HCT116 (cell line): ENCODE data around the gene ZNF541. TPM values are rescaled to one million over a fixed set of nuclear protein-coding genes. Genes with fewer than 3 reads are reported as not detected.

Experiments used
- ATAC-seq: fragments of 200-7000 bp; cut with Tn5 transposase; 2 replicates; pipeline ENCODE4 v1.9.1; 2020; ENCODE audit warnings: mild to moderate bottlenecking, moderate library complexity
- BruUV-seq: library from RNA; stranded (reverse); fragments of 400-500 nt; replicated peaks from 2 replicates; lab custom pipeline; 2021; lab: Mats Ljungman, UMichigan
- CTCF ChIA-PET: fragments of 300-600 bp; sonication (Branson Sonifier 250); formaldehyde crosslinking; loops from one replicate; lab custom pipeline; 2021; ENCODE audit warnings: antibody characterized with exemption; lab: Charles Lee
- POLR2A ChIA-PET: fragments of 300-600, 350-600 bp; sonication (Branson Sonifier 250); formaldehyde crosslinking; loops from one replicate; lab custom pipeline; 2021; ENCODE audit warnings: antibody characterized with exemption; lab: Charles Lee
- RAD21 ChIA-PET, 2 experiments: fragments of 300-600 bp; sonication (Branson Sonifier 250); formaldehyde crosslinking; loops; one replicate each; lab custom pipeline; 2023; ENCODE audit warnings: low total read pairs in 2 of 2; ENCODE audit not compliant: uncharacterized antibody in 2 of 2, unreplicated experiment in 2 of 2, low non-redundant PET in 1 of 2; lab: Charles Lee
- DNase-seq: peaks from one replicate; pipeline ENCODE4 v3.0.0-alpha.2; 2010; ENCODE audit warnings: low read depth, low spot score
- H2AFZ ChIP-seq: fragments of 200-600 bp; shearing (Covaris generic), sonication (generic); 2 replicates; pipeline ENCODE4 v1.6.1; 2017; ENCODE audit warnings: low read depth, mixed run types, mixed read lengths, antibody characterized with exemption, low read length; ENCODE audit not compliant: poor library complexity, severe bottlenecking
- H3K27ac ChIP-seq: 2 replicates; pipeline ENCODE4 v1.5.1; 2012; ENCODE audit warnings: low read depth, low read length
- H3K27me3 ChIP-seq: fragments of 200-600 bp; sonication (generic); 2 replicates; pipeline ENCODE4 v1.6.1; 2016; ENCODE audit warnings: mixed run types, low read length, mixed read lengths; ENCODE audit not compliant: insufficient read depth
- H3K36me3 ChIP-seq, 2 experiments: fragments of 200-500 bp in 1 of 2; fragments of 200-600 bp in 1 of 2; sonication (Bioruptor generic) in 1 of 2; sonication (generic) in 1 of 2; 2 replicates each; pipeline versions ENCODE4 v1.5.1 to v1.6.1; 2014 to 2016; ENCODE audit warnings: low read length in 2 of 2, inconsistent platforms in 1 of 2, mixed read lengths in 1 of 2, mixed run types in 1 of 2; ENCODE audit not compliant: insufficient read depth in 2 of 2, control insufficient read depth in 1 of 2
- H3K4me1 ChIP-seq, 2 experiments: fragments of 200-600 bp in 1 of 2; sonication (generic) in 1 of 2; 2 replicates each; pipeline versions ENCODE4 v1.5.1 to v1.6.1; 2012 to 2017; ENCODE audit warnings: low read length in 2 of 2, inconsistent platforms in 1 of 2, mild to moderate bottlenecking in 1 of 2, mixed read lengths in 1 of 2, mixed run types in 1 of 2, moderate library complexity in 1 of 2; ENCODE audit not compliant: insufficient read depth in 2 of 2, control insufficient read depth in 1 of 2
- H3K4me2 ChIP-seq: fragments of 200-600 bp; sonication (generic); 2 replicates; pipeline ENCODE4 v1.6.1; 2017; ENCODE audit warnings: mixed run types, low read length, mixed read lengths
- H3K4me3 ChIP-seq, 2 experiments: fragments of 200-600 bp in 1 of 2; sonication (generic) in 1 of 2; replicated peaks in 1 of 2; 2 replicates each; pipeline ENCODE4 v1.5.1; 2011 to 2016; ENCODE audit warnings: low read length in 2 of 2, control low read depth in 1 of 2, low read depth in 1 of 2, mild to moderate bottlenecking in 1 of 2, mixed read lengths in 1 of 2, mixed run types in 1 of 2
- H3K79me2 ChIP-seq: fragments of 200-600 bp; sonication (generic); 2 replicates; pipeline ENCODE4 v1.6.1; 2017; ENCODE audit warnings: mild to moderate bottlenecking, mixed run types, low read length, moderate library complexity, mixed read lengths; ENCODE audit not compliant: insufficient read depth
- H3K9ac ChIP-seq: fragments of 200-600 bp; sonication (generic); 2 replicates; pipeline ENCODE4 v1.6.1; 2016; ENCODE audit warnings: low read length, mixed read lengths
- H3K9me2 ChIP-seq: fragments of 200-600 bp; sonication (generic), shearing (Covaris generic); 2 replicates; pipeline ENCODE4 v1.6.1; 2017; ENCODE audit warnings: mixed run types, mild to moderate bottlenecking, moderate library complexity; ENCODE audit not compliant: insufficient read depth
- H3K9me3 ChIP-seq, 2 experiments: fragments of 200-500 bp in 1 of 2; fragments of 200-600 bp in 1 of 2; sonication (Bioruptor generic) in 1 of 2; sonication (generic) in 1 of 2; 2 replicates each; pipeline ENCODE4 v1.6.1; 2014 to 2017; ENCODE audit warnings: low read length in 2 of 2, mixed read lengths in 2 of 2, inconsistent platforms in 1 of 2, low read depth in 1 of 2, mild to moderate bottlenecking in 1 of 2, mixed run types in 1 of 2, moderate library complexity in 1 of 2; ENCODE audit not compliant: control insufficient read depth in 1 of 2, insufficient read depth in 1 of 2
- H4K20me1 ChIP-seq: fragments of 200-600 bp; sonication (generic), shearing (Covaris generic); 2 replicates; pipeline ENCODE4 v1.6.1; 2017; ENCODE audit warnings: mixed run types, mild to moderate bottlenecking, moderate library complexity; ENCODE audit not compliant: insufficient read depth
- CTCF ChIP-seq, 3 experiments: fragments of 200-600 bp in 1 of 3; sonication (generic) in 1 of 3; IDR thresholded peaks in 2 of 3; conservative IDR thresholded peaks in 1 of 3; 2 replicates each; pipeline ENCODE4 v1.5.1; 2012 to 2017; ENCODE audit warnings: low read depth in 2 of 3, low read length in 2 of 3, antibody characterized with exemption in 1 of 3, borderline replicate concordance in 1 of 3, control low read depth in 1 of 3, mild to moderate bottlenecking in 1 of 3, mixed read lengths in 1 of 3, mixed run types in 1 of 3, moderate library complexity in 1 of 3; ENCODE audit not compliant: insufficient read depth in 1 of 3
- POLR2AphosphoS5 ChIP-seq: IDR thresholded peaks from 2 replicates; pipeline ENCODE4 v1.6.1; 2011; ENCODE audit warnings: mild to moderate bottlenecking, low read depth, low read length, moderate library complexity
- REST ChIP-seq: IDR thresholded peaks from 2 replicates; pipeline ENCODE4 v1.6.1; 2012; ENCODE audit warnings: low read depth
- SP1 ChIP-seq: IDR thresholded peaks from 2 replicates; pipeline ENCODE4 v1.6.1; 2012; ENCODE audit warnings: low read depth
- intact Hi-C: fragments of 100-400 bp; cut with micrococcal nuclease; formaldehyde crosslinking; loops from 2 replicates; pipeline ENCODE4 v1.10.0; 2022
- total RNA-seq: library from RNA; stranded (reverse); gene quantifications from one replicate; pipeline ENCODE4 v1.2.1, GENCODE V29; 2021; ENCODE audit not compliant: unreplicated experiment

ZNF541 gene
- total RNA-seq, 1 experiment from 2014 or later = not detected

- Histone ChIP-seq H2AFZ (no peak overlapping the region), H3K9ac (peak overlapping the region; percentile 76), H3K4me2 (peak overlapping the region; percentile 65), H3K27me3 (no peaks in the 10 kb centered on the region), H3K4me3 (peak overlapping the region; percentile 74 to 86), H3K79me2 (no peaks in the 10 kb centered on the region), H3K36me3 (no peaks in the 10 kb centered on the region), H3K9me2 (no peaks in the 10 kb centered on the region), H3K9me3 (no peaks in the 10 kb centered on the region), H4K20me1 (no peaks in the 10 kb centered on the region), H3K27ac (peak overlapping the region; percentile 75; the same call in 1 of the 2 replicates), H3K4me1 (peaks cover 22 to 35% of the 10 kb centered on the region in 2 experiments)
- no TSS peak for BruUV-seq
- intact Hi-C loops = loop anchor here (5.0 to 10.0 kb wide), 2 partner anchors 96 to 157 kb away; no protein-coding TSS in a partner anchor
- CTCF ChIA-PET = interaction anchor here (0.9 kb wide), 1 partner anchor 86 kb away, joined by 3 read pairs; no protein-coding TSS in a partner anchor
- RAD21 ChIA-PET = interaction anchor here (0.7 to 0.9 kb wide), 3 partner anchors 7 to 86 kb away, joined by 3 to 5 read pairs (median 4); partner anchors contain the start of gene NAPA (in 1 of the 2)
- DNase-seq = no peak
- TF ChIP-seq CTCF (IDR thresholded peaks at IDR 0.05 in 2 of 3, conservative IDR thresholded peaks at IDR 0.05 in 1 of 3; ENCODE audit: borderline replicate concordance in 1 of 3, insufficient read depth in 1 of 3, low read depth in 2 of 3, low read length in 2 of 3) (no peak), REST (no peak), POLR2AphosphoS5 (peak; percentile 19; the same call in 1 of the 2 replicates), SP1 (no peak)
- no peak for ATAC-seq
- POLR2A ChIA-PET = interaction anchor here (0.6 to 1.8 kb wide), 4 partner anchors 9 to 121 kb away, joined by 3 to 5 read pairs (median 3); no protein-coding TSS in a partner anchor
Observed at GRCh38 chr19:47601180-47601904, 28.4 kb upstream of the ZNF541 start.
